ENCODE results near the gene NUAK2.
A peak's percentile ranks its signal among the peaks of the same experiment; 100 is the strongest.

NUAK2 gene

GRCh38 chr1:205346956-205347574 is 25.5 kb upstream of the NUAK2 start:
- DNase-seq (ENCODE audit: low spot score) = no peak

DNA sequence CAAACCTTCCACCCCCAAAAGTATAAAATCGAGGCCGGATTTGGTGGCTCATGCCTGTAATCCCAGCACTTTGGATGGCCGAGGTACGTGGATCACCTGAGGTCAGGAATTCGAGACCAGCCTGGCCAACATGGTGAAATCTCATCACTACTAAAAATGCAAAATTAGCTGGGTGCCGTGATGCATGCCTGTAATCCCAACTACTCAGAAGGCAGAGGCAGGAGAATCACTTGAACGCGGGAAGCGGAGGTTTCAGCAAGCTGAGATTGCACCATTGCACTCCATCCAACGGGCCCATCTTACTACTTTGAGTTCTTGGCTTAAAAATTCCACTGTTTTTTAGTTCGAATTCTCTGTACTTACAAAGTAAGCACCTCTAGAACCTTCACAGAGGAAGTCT is 24.2 kb upstream of the NUAK2 start:
- no peak for DNase-seq (ENCODE audit: low spot score)

GRCh38 chr1:205344066-205344928 is 22.8 kb upstream of the NUAK2 start:
- peak; percentile 27 for DNase-seq (ENCODE audit: low spot score)

GRCh38 chr1:205343431-205344065 is 22.0 kb upstream of the NUAK2 start:
- no peak for DNase-seq (ENCODE audit: low spot score)

- DNase-seq (ENCODE audit: low spot score) = no peak
Measured at GRCh38 chr1:205342986-205343385, 21.4 kb upstream of the NUAK2 start.

- DNase-seq (ENCODE audit: low spot score) = no peak
Measured at GRCh38 chr1:205340676-205341075, 19.1 kb upstream of the NUAK2 start.

DNA sequence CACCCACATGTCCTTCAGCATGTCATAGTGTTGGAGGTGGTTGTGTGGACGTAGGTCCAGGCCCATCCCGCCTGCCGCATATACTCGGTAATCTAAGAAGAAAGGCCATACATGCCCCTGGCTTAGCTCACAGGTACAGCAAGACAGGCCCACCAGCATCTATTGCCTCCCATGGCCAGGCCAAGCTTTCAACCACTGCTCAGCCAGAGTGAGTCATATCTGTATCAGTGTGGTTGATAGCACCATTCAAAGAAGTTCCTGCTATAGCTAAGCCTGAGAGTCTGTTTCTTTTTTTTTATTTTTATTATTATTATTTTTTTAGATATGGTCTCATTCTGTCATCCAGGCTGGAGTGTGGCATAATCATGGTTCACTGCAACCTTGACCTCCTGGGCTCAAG is 18.2 kb upstream of the NUAK2 start:
- DNase-seq (ENCODE audit: low spot score) = no peak

GRCh38 chr1:205339197-205339702 is 17.7 kb upstream of the NUAK2 start:
- DNase-seq (ENCODE audit: low spot score) = no peak

- no peak for DNase-seq (ENCODE audit: low spot score)
Measured at GRCh38 chr1:205338011-205338410, 16.5 kb upstream of the NUAK2 start.

GRCh38 chr1:205337481-205337880 is 15.9 kb upstream of the NUAK2 start:
- no peak for DNase-seq (ENCODE audit: low spot score)

- peak; percentile 80 for DNase-seq (ENCODE audit: low spot score)
Measured at GRCh38 chr1:205335692-205336091, 14.1 kb upstream of the NUAK2 start.

DNA sequence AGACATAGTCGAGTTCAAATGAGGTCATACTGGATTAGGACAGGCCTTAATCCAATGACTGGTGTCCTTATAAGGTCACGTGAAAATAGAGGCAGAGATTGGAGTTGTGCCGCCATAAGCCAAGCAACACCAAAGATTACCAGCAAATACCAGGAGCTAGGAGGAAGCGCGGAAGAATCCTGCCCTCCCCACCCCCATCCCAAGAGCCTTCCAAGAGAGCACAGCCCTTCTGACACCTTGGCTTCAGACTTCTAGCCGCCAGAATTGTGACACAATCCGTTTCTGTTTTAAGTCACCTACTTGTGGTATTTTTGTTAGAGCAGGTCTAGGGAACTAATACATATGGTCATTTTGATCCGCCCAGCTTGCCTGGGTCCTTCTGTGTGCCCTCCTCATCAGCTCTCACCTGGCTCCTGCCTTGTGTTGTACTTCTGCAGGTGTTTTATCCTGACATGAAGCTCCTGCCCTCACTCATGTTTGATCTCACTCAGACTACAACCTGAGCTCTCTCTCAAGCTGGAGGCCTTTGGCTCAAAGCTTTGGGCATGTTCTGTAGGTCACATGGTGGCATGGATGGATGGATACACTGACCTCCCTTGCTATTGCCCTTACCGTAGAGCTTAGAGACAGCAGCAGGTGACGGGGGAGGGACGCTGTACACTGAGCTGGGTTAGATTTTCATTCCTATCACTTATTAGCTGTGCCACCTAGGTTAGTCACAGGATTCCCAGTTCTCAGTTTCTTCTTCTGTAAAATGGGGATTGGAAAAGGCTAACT is 10.7 kb upstream of the NUAK2 start:
- no peak for DNase-seq (ENCODE audit: low spot score)

DNA sequence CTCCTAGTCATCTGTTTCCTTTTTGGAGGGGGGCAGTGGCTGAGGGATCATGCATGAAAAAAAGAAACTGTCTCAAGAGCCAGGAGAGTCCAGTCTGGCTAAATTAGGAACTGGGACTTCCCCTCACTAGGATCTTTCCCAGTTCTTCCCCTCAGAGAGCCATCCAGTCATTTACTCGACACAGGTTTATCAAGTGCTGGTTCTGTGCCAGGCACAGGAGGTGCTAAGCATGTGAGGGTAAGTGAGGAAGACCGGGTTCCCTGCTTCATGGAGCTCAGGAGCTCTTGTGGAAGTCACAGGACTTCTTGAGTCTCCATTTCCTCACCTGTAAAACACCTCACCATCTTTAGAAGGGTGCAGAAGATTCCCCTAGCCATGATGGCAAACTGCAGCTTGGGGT is 8.6 kb upstream of the NUAK2 start:
- no peak for DNase-seq (ENCODE audit: low spot score)

- no peak for DNase-seq (ENCODE audit: low spot score)
Measured at GRCh38 chr1:205329719-205330118, 8.2 kb upstream of the NUAK2 start.

GRCh38 chr1:205328476-205328875 is 6.9 kb upstream of the NUAK2 start:
- DNase-seq (ENCODE audit: low spot score) = no peak

DNA sequence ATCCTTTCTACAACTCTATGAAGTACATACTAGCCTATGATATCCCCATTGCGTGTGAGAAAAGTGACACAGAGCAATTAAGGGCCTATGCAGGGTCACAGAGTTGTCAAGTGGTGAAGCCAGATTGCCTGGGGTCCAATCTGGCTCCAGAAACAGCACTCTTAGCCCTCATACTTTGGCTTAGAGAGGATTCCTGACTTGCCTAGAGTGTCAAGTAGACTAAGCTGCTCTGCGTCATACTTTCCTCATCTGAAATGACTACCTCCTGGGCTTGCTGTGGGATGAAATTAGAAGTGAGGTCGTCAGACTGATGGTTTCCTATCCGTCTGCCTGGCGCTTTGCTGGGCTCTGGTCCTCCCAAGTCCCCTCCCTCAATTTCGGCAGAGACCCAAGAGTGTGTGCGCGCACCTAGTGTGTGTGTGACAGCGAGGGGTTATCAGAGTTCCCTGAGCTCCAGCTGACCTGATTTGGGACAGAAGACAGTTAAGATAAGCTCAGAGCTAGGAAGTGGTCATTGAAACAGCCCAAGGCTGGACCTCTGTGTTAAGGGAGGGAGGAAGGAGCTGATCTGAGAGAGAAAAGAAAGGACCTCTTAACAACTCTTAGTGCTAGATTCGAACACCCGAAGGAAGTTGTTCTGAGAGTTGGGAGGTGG is 5.4 kb upstream of the NUAK2 start:
- no peak for DNase-seq (ENCODE audit: low spot score)

GRCh38 chr1:205325334-205325884 is 3.9 kb upstream of the NUAK2 start:
- peak; percentile 76 for DNase-seq (ENCODE audit: low spot score)

- no peak for DNase-seq (ENCODE audit: low spot score)
Measured at GRCh38 chr1:205324781-205325180, 3.2 kb upstream of the NUAK2 start.

GRCh38 chr1:205323794-205324193 is 2.2 kb upstream of the NUAK2 start:
- DNase-seq (ENCODE audit: low spot score) = no peak

- no peak for DNase-seq (ENCODE audit: low spot score)
Measured at GRCh38 chr1:205321959-205322283, 376 bp upstream of the NUAK2 start.
